ENCODE data around the gene POU6F2. TPM values are rescaled to one million over a fixed set of nuclear protein-coding genes. Genes with fewer than 3 reads are reported as not detected.

POU6F2 gene
- total RNA-seq, 1 donor: not detected

GRCh38 chr7:39488467-39489393 is 511.0 kb downstream of the POU6F2 start:
- Histone ChIP-seq H3K4me1 (ENCODE audit: insufficient read depth, low read length) (no peaks in the 10 kb centered on the region), H3K9me3 (ENCODE audit: low read depth, low read length) (no peaks in the 10 kb centered on the region), H3K4me3 (ENCODE audit: low read length) (no peak overlapping the region), H3K27me3 (ENCODE audit: insufficient read depth, low read length) (no peaks in the 10 kb centered on the region)

- Histone ChIP-seq H3K9me3 (ENCODE audit: low read depth, low read length) (no peaks in the 10 kb centered on the region), H3K4me1 (ENCODE audit: insufficient read depth, low read length) (no peaks in the 10 kb centered on the region), H3K27me3 (ENCODE audit: insufficient read depth, low read length) (no peaks in the 10 kb centered on the region), H3K4me3 (ENCODE audit: low read length) (no peak overlapping the region)
These were observed 512.6 kb downstream of the POU6F2 start for GRCh38 chr7:39490296-39490695.

GRCh38 chr7:39493934-39494333 is 516.2 kb downstream of the POU6F2 start:
- no peaks in the 10 kb centered on the region for H3K27me3 ChIP-seq (ENCODE audit: insufficient read depth, low read length)
- no peaks in the 10 kb centered on the region for H3K4me1 ChIP-seq (ENCODE audit: insufficient read depth, low read length)
- no peaks in the 10 kb centered on the region for H3K9me3 ChIP-seq (ENCODE audit: low read depth, low read length)
- H3K4me3 ChIP-seq (ENCODE audit: low read length): no peak overlapping the region

GRCh38 chr7:39501358-39501757 is 523.6 kb downstream of the POU6F2 start:
- no peak overlapping the region for H3K4me3 ChIP-seq (ENCODE audit: low read length)

GRCh38 chr7:39504963-39505362 is 527.3 kb downstream of the POU6F2 start:
- no peaks in the 10 kb centered on the region for H3K27me3 ChIP-seq (ENCODE audit: insufficient read depth, low read length)
- no peak overlapping the region for H3K4me3 ChIP-seq (ENCODE audit: low read length)
- peaks cover 8% of the 10 kb centered on the region for H3K4me1 ChIP-seq (ENCODE audit: insufficient read depth, low read length)
- H3K9me3 ChIP-seq (ENCODE audit: low read depth, low read length): no peaks in the 10 kb centered on the region

More at GRCh38 chr7:39501358-39501757, 523.6 kb downstream of the POU6F2 start:
- H3K27me3 ChIP-seq (ENCODE audit: insufficient read depth, low read length): no peaks in the 10 kb centered on the region
- no peaks in the 10 kb centered on the region for H3K9me3 ChIP-seq (ENCODE audit: low read depth, low read length)
- no peaks in the 10 kb centered on the region for H3K4me1 ChIP-seq (ENCODE audit: insufficient read depth, low read length)

GRCh38 chr7:39507866-39508551 is 530.3 kb downstream of the POU6F2 start:
- Histone ChIP-seq H3K9me3 (ENCODE audit: low read depth, low read length) (no peaks in the 10 kb centered on the region), H3K4me1 (ENCODE audit: insufficient read depth, low read length) (peaks cover 8% of the 10 kb centered on the region), H3K27me3 (ENCODE audit: insufficient read depth, low read length) (no peaks in the 10 kb centered on the region), H3K4me3 (ENCODE audit: low read length) (no peak overlapping the region)

- no peaks in the 10 kb centered on the region for H3K27me3 ChIP-seq (ENCODE audit: insufficient read depth, low read length)
- H3K4me1 ChIP-seq (ENCODE audit: insufficient read depth, low read length): peaks cover 8% of the 10 kb centered on the region
- no peaks in the 10 kb centered on the region for H3K9me3 ChIP-seq (ENCODE audit: low read depth, low read length)
- H3K4me3 ChIP-seq (ENCODE audit: low read length): no peak overlapping the region
These were observed 531.7 kb downstream of the POU6F2 start for GRCh38 chr7:39509436-39509835.

GRCh38 chr7:39509912-39510311 is 532.2 kb downstream of the POU6F2 start:
- peaks cover 8% of the 10 kb centered on the region for H3K4me1 ChIP-seq (ENCODE audit: insufficient read depth, low read length)
- H3K4me3 ChIP-seq (ENCODE audit: low read length): no peak overlapping the region
- no peaks in the 10 kb centered on the region for H3K9me3 ChIP-seq (ENCODE audit: low read depth, low read length)
- no peaks in the 10 kb centered on the region for H3K27me3 ChIP-seq (ENCODE audit: insufficient read depth, low read length)

GRCh38 chr7:39510864-39511354 is 533.2 kb downstream of the POU6F2 start:
- no peaks in the 10 kb centered on the region for H3K27me3 ChIP-seq (ENCODE audit: insufficient read depth, low read length)
- H3K4me1 ChIP-seq (ENCODE audit: insufficient read depth, low read length): peaks cover 8% of the 10 kb centered on the region
- H3K9me3 ChIP-seq (ENCODE audit: low read depth, low read length): no peaks in the 10 kb centered on the region
- H3K4me3 ChIP-seq (ENCODE audit: low read length): no peak overlapping the region

- H3K9me3 ChIP-seq (ENCODE audit: low read depth, low read length): no peaks in the 10 kb centered on the region
- no peaks in the 10 kb centered on the region for H3K27me3 ChIP-seq (ENCODE audit: insufficient read depth, low read length)
- H3K4me3 ChIP-seq (ENCODE audit: low read length): no peak overlapping the region
These were observed 538.0 kb downstream of the POU6F2 start for GRCh38 chr7:39515534-39516228.

GRCh38 chr7:39516498-39516897 is 538.8 kb downstream of the POU6F2 start:
- peaks cover 4% of the 10 kb centered on the region for H3K4me1 ChIP-seq (ENCODE audit: insufficient read depth, low read length)
- no peak overlapping the region for H3K4me3 ChIP-seq (ENCODE audit: low read length)
- H3K27me3 ChIP-seq (ENCODE audit: insufficient read depth, low read length): no peaks in the 10 kb centered on the region
- no peaks in the 10 kb centered on the region for H3K9me3 ChIP-seq (ENCODE audit: low read depth, low read length)

More at GRCh38 chr7:39515534-39516228, 538.0 kb downstream of the POU6F2 start:
- H3K4me1 ChIP-seq (ENCODE audit: insufficient read depth, low read length): peaks cover 4% of the 10 kb centered on the region

GRCh38 chr7:39517240-39517639 is 539.5 kb downstream of the POU6F2 start:
- Histone ChIP-seq H3K27me3 (ENCODE audit: insufficient read depth, low read length) (no peaks in the 10 kb centered on the region), H3K4me1 (ENCODE audit: insufficient read depth, low read length) (peaks cover 4% of the 10 kb centered on the region), H3K4me3 (ENCODE audit: low read length) (no peak overlapping the region), H3K9me3 (ENCODE audit: low read depth, low read length) (no peaks in the 10 kb centered on the region)

Measured in mononuclear cell (primary cell).